IPS-18c (cell line): ENCODE data around the gene RAB25.

Source experiments
- H3K4me3 ChIP-seq: 2 replicates; pipeline ENCODE4 v1.7.0; 2013; ENCODE audit warnings: low read depth, mild to moderate bottlenecking, low read length, moderate library complexity; ENCODE audit not compliant: insufficient read depth
- H3K9me3 ChIP-seq: one replicate; pipeline ENCODE4 v1.6.1; 2013; ENCODE audit warnings: mild to moderate bottlenecking, low read length, moderate library complexity; ENCODE audit not compliant: control insufficient read depth, insufficient read depth

The RAB25 gene

DNA sequence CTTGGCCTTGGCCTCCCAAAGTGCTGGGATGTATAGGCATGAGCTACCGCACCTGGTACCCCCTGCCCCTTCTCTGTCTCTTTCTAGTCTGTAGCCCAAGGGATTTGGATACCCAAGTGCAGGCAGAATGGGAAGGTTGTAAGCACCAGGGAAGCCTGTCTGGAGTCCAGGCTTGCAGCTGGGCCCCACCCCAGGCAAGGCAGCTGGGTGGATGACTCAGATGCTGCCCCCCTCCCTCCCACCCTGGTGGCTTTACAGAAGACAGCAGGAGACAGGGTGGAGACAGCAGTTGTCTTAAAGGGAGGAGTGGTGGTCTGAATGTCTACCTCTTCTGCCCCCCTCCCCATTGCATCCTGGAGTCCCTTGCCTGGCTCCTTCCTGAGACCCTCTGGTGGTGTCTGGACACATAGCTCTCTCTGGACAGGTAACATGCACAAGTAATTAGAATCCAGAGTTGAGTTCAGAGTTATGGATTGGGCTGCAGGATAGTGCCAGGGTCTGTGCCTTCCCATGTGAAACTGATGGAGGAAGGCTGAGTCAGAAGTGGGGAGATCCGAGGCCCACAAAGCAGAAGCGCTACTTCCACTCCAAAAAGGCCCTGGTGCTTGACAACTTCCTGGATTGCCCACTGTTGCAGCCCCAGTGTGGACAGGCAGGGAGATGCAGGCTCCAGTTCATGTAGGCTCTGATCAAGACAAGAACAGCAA is 58.7 kb downstream of the RAB25 start:
- Histone ChIP-seq H3K9me3 (no peaks in the 10 kb centered on the region), H3K4me3 (no peak overlapping the region)
